Ishikawa (cell line): ENCODE measurements around the gene STAT2.

Experiments
- CREB1 ChIP-seq: IDR thresholded peaks from 2 replicates; pipeline ENCODE4 v1.6.1; 2012; ENCODE audit warnings: low read depth
- EP300 ChIP-seq: IDR thresholded peaks from 2 replicates; pipeline ENCODE4 v1.6.1; 2012; ENCODE audit warnings: borderline replicate concordance
- RAD21 ChIP-seq: IDR thresholded peaks from 2 replicates; pipeline ENCODE4 v1.6.1; 2012; ENCODE audit warnings: low read depth
- REST ChIP-seq: IDR thresholded peaks from 2 replicates; pipeline ENCODE4 v1.6.1; 2012; ENCODE audit warnings: low read depth, mild to moderate bottlenecking
- TAF1 ChIP-seq: IDR thresholded peaks from 2 replicates; pipeline ENCODE4 v1.6.1; 2012; ENCODE audit warnings: low read depth, mild to moderate bottlenecking
- TCF12 ChIP-seq: IDR thresholded peaks from 2 replicates; pipeline ENCODE4 v1.6.1; 2012; ENCODE audit warnings: low read depth
- TEAD4 ChIP-seq: IDR thresholded peaks from 2 replicates; pipeline ENCODE4 v1.6.1; 2012
- USF1 ChIP-seq: IDR thresholded peaks from 2 replicates; pipeline ENCODE4 v1.6.1; 2012
- YY1 ChIP-seq: IDR thresholded peaks from 2 replicates; pipeline ENCODE4 v1.6.1; 2012; ENCODE audit warnings: low read depth
- ZBTB7A ChIP-seq: IDR thresholded peaks from 2 replicates; pipeline ENCODE4 v1.6.1; 2012; ENCODE audit warnings: low read depth

DNA sequence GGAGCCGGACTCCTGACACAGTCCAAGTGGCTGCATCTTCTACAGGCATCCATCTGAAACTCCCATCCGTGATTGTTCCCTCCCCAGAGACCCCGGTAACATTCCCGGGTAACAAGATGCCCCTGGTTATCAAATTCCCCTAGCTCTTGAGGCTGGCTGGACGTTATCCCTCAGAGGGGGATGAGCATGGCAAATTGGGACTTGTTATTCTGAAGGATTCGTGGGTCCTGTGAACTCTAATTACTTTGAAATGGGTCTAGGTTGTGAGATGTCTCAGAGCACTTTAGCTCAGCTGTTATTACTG, 25.5 kb downstream of the STAT2 start:
- TF ChIP-seq TEAD4 (no peak), TCF12 (no peak), CREB1 (no peak), USF1 (no peak), TAF1 (no peak), EP300 (no peak), REST (no peak), YY1 (no peak), ZBTB7A (no peak), RAD21 (no peak)
